HG03064 (cell line): Measurements from ENCODE around the gene CYP27B1.
A peak's percentile ranks its signal among the peaks of the same experiment; 100 is the strongest.

Source experiments
- ATAC-seq: cut with Tn5 transposase; IDR thresholded peaks from one replicate; pipeline ENCODE4 v1.9.1; 2021; ENCODE audit warnings: low read depth; ENCODE audit not compliant: unreplicated experiment

The CYP27B1 gene

DNA sequence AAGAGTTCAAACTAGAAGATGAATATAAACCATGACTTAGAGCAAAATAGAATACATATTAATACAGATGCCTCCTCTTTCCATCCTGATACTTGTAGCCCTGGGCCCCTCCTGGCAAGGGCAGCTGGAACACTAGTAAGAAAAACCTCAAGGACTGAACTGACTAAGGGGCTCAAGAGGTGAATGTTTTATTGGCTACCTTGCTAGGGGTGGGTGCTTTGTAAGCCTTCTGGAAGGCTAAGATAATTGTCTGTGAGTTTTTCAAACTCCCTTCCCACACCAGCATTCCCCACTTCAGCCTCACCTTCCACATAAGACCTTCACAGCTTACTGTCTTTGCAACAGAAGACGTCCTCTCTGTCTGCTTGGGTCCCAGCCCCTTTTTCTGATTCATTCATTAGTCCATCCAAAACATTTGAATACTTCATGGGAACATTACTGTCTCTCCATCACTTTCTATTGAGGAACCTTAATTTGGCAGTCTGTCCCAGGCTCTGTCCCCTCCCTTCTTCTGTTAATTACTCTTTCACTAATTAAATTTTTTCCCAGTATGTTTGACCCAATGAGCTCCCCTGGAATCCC is 13.0 kb downstream of the CYP27B1 start:
- ATAC-seq: no peak

DNA sequence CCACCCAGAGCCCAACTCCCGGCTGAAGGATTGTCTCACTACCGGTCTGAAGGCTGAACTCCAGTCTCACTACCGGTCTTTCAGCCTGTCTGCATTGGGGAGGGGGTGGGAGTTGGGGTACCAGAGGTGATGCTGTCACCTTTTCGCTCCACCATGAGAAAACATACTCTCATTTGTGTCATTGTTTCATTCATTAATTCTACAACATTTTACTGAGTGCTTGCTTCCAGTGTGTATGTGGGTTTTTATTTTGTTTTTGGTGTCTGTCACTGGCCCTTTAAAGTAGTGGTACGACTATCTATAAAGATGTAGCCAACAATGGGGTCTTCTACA is 14.2 kb downstream of the CYP27B1 start:
- no peak for ATAC-seq

DNA sequence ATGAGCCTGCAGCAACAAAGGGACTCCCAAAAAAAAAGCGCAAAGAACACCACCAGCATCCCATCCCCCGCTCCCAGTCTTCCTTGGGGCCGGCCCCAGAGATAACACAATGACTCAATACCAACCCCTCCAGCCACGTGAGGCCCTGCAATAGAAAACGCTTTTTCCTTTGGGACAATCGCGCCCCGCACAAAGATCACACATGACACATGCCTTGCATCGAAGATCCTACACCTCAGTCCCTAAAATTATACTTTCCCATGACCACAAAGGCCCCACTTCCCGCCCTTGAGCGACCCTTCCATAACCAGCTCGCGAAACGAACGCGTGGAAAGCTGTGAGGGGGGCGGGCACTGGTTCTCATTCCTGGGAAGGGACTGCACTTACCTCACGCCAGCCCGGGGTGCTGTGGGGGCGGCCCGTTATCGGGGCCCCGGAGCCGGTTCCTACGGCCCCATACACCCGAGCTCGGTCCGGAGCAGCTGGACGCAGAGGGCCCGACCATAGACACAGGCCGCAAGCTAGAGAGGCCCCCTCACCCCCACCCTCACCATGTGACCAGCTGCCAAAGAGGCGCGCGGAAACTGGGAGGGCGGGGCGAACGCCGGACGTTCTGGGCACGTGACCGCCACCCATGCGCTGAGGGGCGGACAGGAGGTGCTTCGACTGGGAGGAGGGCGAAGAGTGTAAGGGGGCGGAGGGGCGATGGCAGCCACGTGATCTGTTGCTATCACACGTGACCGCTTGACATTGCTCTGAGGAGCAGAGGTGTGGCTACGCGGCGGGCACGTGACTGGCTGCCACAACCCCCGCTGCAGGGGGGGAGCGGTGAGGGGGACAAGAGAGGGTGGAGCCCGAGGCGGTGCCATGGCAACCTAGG is 14.8 kb downstream of the CYP27B1 start, which contains the start of gene CDK4:
TSS of gene CDK4 (minus strand) at position 523 of the 880 bp plus-strand sequence. CDS start 593 bp downstream, outside the sequence.
- peak; percentile 63 for ATAC-seq

DNA sequence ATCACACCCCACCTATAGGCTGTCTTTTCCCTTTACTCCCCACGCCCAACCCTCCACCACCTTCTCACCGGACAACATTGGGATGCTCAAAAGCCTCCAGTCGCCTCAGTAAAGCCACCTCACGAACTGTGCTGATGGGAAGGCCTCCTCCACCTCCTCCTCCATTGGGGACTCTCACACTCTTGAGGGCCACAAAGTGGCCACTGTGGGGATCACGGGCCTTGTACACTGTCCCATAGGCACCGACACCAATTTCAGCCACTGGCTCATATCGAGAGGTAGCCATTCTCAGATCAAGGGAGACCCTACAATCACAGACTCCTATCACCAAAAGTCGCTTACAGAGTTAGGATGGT is 15.5 kb downstream of the CYP27B1 start:
- no peak for ATAC-seq

DNA sequence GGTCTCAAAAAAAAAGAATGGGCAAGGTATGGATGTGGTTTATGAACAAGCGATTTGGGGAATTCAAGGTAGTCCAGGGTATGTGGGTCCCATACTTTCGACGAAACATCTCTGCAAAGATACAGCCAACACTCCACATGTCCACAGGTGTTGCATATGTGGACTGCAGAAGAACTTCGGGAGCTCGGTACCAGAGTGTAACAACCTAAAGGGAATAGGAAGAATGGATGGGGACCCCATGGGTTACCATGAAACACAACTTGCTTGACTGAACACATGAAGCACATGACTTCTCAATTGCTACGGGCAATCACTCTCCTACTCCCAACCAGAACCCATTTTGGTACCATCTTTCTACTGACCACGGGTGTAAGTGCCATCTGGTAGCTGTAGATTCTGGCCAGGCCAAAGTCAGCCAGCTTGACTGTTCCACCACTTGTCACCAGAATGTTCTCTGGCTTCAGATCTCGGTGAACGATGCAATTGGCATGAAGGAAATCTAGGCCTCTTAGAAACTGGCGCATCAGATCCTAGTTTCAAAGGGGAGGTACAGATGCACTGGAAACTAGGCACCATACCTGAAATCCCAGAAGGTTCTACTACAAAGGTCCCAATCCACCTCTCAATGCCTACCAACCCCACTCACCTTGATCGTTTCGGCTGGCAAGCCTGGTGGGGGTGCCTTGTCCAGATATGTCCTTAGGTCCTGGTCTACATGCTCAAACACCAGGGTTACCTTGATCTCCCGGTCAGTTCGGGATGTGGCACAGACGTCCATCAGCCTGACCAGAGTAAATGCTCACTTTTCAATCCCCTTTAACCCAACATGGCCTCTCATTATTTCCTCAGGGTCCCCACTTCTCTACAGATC is 16.1 kb downstream of the CYP27B1 start:
- no peak for ATAC-seq

DNA sequence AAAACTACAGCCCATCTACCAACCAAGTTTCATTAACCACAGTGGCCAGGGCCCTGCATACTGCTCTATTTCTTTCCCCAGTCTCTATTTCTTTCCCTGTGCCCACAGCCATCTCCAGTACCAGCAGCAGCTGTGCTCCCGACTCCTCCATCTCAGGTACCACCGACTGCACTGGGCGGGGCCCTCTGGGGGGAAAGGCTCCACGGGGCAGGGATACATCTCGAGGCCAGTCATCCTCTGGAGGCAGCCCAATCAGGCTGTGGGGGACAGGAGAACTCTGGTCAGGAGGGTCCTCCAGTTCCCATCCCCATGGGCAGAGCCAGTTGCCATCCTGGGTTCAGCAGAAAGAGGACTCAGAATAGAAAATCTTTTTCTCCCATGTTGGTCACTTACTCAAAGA is 17.8 kb downstream of the CYP27B1 start:
- no peak for ATAC-seq

DNA sequence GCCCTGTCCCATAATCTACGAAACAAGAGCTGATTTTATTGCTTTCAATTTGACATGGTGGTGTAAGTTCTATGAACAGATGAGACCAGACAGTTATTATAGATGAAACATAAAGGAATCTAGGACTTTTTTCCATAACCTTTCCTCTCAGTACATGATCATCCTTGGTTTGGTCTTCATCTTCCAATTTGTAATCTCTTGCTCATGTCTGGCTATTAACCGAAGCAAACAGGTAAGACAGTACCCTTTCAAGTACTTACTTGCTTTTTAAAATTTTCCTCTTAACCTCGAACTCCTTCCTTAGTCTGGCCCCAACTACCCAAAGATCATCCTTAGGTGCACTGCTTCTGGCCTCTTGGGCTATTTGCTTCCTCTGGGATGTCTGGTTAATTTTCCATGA is 20.9 kb downstream of the CYP27B1 start:
- no peak for ATAC-seq

DNA sequence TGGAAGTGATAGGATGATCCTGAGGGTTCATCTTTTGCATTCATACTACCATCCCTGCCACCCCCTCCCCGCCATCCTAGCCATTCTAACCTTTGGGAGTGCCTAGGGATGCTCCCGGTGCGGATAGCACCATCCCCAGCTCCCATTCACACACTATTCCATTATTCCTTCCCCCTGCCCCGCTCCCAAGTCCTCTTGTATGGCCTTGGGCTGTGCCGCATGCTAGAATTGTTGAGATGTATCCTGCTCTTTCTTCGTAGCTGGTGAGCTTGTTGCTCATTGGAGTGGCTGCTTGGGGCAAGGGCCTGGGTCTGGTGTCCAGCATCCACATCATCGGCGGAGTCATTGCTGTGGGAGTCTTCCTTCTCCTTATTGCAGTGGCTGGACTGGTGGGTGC is 21.4 kb downstream of the CYP27B1 start:
- ATAC-seq: no peak

DNA sequence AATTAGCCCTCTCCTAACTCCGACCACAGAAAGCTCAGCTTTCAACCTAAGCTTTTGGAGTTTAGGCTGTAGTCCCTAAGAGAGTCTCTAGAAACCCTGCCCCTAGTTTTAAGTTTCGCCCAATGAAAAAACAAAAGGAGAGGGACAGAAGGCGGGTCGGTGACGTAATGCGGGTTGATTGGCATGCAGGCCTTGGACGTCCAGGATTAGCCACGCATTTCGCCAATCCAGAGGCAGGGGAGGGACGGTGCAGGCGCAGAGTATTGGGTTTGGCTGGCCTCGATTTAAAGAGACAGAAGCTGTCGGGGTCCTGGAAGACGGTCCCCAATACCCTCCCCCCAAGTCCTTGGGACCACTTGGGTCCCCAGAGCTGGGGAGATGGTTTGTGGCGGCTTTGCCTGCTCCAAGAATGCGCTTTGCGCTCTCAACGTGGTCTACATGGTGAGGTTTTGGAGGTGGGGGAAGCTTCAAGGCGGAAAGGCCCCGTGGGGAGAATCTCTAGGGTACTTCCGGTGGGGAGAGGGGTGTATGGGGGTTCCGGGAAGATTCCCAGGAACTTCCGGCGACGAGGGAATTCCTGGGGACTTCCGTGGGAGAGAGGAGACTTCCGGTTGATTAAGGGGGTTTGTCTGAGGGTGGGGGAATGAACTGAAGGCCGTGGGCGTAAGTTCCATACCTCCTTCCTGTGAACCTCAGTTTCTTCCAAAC is 21.9 kb downstream of the CYP27B1 start, which contains the start of gene TSPAN31:
TSS of gene TSPAN31 (plus strand) at position 263 of the 708 bp plus-strand sequence. CDS start at position 379, 116 bp downstream.
- ATAC-seq: peak; percentile 55

DNA sequence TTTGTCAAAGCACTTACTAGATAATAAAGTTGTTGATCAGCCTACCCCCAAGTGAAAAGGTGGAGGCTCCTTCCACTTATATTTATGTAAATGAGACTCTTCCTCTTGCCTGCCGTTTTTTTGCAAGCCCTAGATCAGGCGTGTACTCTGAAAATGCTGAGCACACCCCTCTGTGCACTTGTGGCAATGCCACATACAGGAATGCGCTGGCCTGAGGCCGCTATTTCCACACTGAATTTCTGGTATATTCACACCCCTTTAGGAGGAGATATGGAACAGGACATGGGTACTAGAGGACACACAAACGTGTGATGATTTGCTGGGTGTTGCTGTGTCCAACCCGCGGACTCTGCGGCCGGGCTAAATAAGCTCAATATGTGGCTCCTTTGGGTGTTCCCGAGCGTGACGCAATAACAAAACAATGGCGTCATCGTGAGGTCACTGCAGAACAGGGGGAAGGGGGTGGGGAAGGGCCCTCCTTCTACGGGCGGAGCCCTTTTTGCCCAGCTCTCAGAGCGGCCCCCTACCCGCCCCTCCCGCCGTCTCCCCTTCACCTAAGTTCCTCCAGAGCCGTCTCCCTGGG is 22.6 kb downstream of the CYP27B1 start:
- ATAC-seq: peak; percentile 36

DNA sequence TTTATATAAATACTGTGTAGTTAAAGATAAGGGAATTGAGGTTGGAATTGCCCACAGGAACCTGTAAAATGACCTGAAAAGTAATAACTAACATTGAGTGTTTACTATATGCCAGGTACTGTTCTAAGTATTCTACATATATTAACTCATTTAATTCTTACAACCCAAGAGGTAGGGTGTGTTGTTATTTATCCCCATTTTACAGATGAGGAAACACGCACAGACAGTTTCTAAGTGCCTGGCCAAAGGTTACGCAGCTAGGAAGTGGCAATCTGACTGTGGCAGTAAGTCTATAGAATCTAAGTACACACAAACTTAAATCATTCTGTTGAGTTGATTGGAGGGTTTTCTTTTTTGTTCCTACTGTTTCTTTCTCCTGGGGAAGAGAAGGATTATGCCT is 23.1 kb downstream of the CYP27B1 start:
- no peak for ATAC-seq

DNA sequence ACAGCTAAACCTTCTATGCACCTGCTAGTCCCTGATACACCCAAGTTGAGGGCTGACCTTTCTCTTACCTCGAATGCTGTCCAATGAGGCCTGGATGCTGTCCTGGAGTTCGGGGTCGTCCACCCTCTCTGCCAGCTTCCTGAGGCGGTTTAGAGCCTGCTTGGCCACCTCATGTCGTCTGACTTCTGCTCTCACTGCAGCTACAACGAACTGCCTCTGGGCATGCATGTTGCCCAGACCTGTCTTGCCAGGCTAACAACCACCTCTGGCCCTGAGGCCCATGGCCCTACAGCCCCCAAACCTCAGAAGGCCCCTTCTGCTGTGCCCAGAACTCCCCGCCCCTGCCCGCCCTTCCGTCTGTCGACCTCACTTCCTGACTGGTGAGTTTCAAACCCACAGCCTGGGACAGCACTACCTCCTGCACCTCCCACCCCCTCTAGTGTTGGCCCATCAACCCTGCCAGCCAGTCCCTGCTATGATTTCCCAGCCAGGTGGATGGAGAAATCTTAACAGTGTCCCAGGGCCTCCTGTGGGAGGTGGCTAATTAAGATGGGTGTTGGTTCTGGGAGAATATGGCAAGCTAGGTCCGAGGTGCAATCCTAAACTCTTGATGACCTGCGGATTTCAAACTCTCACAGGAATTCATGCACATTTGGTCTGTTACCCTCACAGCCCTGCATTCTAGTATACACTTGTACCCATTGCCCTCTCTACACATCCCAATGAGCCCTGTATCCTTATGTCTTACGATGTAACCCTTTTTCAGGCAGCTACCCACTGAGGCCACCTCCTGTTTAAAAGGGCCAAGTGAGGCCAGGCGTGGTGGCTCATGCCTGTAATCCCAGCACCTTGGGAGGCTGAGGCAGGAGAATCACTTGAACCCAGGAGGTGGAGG is 24.8 kb downstream of the CYP27B1 start:
- ATAC-seq: peak; percentile 58

DNA sequence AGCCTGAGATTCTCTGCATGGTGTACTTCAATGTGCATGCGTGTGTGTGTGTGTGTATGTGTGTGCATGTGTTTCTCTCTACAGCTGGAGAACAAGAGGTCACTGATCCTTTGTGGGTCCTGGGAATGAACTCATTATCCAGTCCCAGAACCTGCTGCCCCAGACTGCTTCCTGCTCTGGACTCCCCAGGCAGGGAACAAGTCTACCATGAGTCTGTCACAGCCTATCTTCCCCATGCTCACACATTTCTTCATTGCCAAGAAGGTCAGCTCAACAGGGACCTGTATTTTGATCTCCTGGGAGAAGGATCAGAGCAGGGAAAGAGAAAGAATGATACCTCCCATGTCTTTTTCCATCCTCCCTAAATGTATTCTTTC is 25.5 kb downstream of the CYP27B1 start:
- no peak for ATAC-seq

DNA sequence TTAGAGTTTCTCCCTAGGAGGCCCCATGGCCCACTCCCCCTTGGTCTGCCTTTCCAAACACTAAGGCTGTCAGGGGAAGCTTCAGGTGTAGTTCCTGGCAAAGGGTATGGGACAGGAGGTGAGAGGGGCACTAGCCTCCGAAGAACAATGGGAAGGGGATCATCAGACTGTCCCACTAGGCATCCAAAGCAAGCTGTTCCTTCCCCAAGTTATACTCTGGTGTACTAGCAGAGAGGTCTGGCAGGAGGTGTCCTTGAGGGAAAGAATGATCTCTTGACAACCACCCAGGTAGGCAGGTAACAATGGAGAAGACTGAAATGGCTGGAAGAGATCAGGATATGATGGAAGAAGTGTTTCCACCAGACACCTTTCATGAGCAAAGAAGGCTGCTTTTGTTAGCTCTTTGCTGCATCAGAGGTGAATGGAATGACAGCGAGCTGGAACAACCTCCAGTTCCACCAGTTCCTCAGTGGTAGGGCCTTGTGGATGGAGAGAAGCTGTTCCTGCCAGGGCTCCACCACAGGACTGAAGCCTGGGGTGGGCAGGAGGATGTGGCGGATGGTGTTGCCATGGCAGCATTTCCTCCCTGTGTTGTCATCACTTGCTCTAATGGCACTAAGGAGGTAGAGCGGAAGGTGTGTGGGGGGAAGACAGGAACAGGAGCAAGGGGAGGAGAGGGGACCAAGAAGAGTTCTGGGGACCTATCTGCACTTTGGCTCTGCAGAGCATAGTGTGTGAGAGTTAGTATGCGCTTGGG is 26.0 kb downstream of the CYP27B1 start:
- no peak for ATAC-seq

DNA sequence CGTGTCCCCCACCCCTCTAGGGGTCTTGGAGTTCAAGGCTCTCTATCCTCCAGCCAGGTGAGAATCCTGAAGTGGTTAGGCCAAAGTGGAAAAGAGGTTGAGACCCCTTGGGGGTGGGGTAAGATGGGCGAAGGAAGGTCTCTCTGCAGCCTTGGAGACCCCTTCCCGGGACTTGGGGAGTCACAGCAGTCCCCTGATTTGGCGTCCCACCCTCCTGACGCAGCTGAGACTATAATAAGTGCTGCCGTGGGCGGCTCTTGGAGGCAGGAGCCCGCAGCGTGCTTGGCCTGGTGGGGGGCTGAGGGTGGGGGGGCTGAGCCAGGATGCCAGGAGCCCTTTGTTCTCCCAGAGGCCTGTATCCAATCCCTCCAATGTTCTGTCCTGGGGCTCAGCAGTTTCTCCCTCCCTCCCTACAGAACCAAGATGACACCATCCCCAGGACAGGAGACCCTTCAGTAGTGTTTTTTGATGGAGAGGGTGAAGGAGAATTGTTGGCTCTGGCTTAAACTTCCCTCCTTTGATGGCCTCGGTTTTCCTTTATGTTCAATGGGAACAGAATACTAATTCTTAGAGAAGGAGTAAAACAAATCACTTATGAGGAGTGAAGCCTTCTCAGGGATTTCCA is 26.9 kb downstream of the CYP27B1 start:
- no peak for ATAC-seq

DNA sequence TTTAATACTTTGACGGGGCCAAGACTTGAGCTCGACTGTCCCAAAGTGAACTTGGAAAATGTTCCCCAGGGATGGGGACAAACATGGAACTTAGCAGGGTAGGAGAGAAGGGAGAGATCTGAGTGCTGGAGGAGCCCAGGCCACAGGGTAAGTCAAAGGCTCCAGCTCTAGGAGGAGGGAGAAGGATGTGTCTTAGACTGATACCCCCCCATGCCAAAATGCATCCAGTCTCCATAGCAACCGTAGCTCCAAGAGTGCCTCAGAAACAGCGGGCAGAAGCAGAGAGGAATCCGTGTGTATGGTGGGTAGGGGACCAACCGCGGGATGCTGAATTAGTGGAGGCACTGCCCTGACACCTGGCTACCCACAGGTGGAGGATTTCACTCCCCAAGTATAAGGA is 27.5 kb downstream of the CYP27B1 start:
- no peak for ATAC-seq

DNA sequence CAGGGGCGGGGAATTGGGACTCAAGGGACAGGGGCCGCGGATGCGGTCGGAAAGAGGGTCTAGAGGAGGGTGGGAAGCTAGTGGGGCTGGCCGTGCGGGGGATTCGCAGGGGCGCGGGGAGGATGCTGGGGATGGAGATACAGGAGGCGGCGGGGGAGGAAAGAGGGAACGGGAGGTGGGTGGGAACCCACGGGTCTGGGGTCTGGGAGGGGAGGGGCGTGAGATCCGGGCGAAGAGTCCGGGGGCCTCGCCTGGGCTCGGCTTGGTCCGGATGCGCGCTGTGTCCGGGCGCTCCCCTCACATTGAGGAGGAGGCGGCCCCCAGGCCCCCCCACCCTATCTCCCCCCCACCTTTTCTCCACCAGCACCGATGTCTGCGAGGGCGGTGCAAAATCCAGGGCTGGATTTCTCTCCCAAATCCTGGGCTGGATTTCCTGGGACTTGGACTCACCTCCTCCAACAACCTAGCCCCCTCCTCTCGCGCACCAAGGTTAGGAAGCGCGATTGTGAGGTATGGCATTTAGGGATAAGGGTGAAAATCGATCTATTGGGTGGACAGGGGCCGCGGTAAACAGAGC is 28.1 kb downstream of the CYP27B1 start, which contains the start of gene AGAP2:
TSS of gene AGAP2 (minus strand) at position 82 of the 577 bp plus-strand sequence. CDS start 496 bp downstream, outside the sequence.
- ATAC-seq: no peak
